Myocyte (in vitro differentiated cells): Measurements from ENCODE around the gene TMEM170A. TPM values are rescaled to one million over a fixed set of nuclear protein-coding genes. Genes with fewer than 3 reads are reported as not detected.
"Not testable (repeated sequence)": the region's sequence is repeated elsewhere in the genome, so short reads cannot be mapped to it uniquely, and the experiment has no call there.

Source experiments
- DNase-seq: peaks from one replicate; pipeline ENCODE4 v3.0.0-alpha.2; 2012; ENCODE audit warnings: low read depth
- total RNA-seq: library from RNA; depleted of rRNA; stranded (reverse); fragments of >200 nt; gene quantifications from 2 replicates; pipeline ENCODE4 v1.2.3, GENCODE V29; 2014

TMEM170A gene
- total RNA-seq, 1 donor from 2014 or later: 15.0 TPM

DNA sequence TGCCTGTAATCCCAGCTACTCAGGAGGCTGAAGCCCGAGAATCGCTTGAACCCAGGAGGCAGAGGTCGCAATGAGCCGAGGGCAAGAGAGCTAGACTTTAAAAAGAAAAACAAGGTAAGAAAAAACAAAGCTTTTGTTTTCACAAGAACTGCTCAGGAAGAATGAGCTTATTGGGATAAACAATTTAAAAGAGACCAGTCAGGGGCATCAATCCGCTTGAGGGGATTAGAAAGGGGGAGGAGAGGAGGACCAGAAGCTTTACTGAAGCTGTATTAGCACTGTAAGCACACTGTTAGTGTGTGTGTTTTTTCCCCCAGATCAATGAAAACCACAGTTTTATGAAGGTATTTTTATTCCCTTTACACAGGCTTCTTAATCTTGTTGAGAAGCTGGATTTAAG, 8.8 kb downstream of the TMEM170A start:
- no peak for DNase-seq

DNA sequence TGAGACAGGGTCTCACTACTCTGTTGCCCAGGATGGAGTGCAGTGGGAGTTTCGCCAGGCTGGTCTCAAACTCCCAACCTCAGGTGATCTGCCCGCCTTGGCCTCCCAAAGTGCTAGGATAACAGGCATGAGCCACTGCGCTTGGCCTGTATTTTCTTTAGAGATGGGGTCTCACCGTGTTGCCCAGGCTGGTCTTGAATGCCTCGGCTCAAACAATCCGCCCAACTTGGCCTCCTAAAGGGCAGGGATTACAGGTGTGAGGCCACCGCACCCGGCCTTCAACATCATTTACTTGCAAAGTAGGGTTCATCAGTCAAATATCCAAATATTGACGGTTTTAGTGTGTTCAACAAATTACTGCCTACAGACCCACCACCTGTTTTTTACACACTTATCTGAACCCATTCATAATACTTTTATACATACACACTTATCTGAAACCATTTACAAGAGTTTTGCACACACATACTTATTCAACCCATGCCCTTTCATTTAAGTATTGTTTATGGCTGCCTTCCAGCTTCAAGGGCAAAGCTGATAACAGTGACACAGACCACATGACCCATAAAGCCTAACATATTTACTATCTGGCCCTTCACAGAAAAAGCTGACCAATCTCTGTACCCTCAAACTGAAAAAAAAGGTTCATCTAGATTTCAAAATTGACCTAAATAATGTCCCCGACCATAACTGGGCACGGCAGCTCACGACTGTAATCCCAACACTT, 11.9 kb downstream of the TMEM170A start:
- no peak for DNase-seq

DNA sequence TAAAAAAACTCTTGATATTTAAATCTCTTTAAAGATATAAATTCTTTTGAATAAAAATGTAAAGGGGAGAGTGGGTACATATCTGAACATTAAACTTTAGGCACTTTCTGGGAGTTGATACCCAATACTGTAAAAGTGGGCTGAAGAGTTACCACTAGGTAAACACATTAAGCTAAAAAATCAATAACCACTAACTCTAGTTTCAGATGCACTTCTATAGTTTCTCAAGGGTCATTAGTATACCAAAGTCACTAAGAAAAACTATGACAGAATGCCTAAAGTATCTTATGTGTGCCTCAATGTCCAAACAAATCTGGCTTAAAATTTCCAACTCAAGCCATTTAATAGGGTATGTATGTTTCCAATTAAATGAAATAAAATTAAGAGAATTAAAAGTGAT, 18.1 kb downstream of the TMEM170A start:
- DNase-seq: no peak

DNA sequence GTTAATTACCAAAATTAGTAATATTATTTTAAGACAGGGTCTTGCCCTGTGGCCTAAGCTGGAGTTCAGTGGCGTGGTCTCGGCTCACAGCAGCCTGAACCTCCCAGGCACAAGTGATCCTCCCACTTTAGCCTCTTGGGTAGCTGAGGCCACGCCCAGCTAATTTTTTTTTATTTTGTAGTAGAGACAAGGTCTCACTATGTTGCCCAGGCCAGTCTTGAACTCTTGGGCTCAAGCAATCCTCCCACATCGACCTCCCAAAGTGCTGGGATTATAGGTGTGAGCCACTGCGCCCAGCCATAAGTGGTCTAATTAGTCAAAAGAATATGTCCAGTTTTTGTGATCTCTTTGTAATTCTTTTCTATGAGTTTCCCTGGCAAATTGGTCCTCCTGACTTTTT, 19.2 kb downstream of the TMEM170A start:
- DNase-seq: no peak

DNA sequence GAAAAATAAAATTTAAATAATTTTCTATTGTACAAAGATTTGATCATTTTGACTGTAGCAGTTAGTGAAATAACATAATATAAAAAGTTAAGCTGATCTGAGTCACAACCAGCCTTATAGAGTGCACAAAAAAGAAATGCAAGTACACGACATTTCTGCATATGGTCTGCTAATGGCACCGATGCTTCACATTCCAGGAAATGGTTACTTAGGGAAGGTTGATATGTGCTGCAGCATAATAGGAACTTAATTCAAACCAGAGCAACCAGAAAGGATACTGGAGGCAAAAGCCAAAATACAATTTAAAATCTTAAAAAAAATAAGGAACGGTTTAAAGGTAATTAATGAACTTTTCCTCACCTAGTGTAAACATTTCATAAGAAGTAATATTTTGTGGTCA, 21.2 kb downstream of the TMEM170A start:
- DNase-seq: no peak

DNA sequence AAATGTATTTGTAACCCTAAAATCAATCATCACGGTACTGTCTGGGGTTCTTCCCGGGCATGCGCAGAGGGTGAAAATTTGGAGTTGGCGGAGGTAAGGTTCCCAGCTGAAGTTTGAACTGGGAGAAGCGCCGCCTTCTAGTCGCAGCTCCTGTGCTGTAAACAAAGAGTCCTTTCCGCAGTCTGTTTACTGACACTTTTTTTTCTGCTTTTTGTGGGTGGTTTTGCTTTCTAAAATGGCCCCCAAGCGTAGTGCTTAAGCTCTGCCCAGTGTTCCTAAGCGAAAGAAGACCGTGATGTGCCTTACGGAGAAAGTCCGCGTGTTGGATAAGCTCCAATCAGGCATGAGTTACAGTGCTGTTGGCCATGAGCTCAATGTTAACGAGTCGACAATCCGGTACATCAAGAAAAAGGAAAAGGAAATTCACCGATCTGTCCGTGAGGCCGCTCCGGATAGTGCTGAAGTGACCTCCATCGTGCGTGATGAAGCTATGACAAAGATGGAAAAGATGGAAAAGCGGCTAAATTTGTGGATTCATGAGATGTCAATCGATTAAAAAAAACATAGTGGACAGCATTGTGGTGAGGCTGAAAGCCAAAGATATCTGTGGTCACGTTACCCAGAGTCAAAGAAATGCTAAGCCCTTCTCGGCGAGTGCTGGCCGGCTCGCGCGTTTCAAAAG, 30.6 kb downstream of the TMEM170A start:
- peak; percentile 92 for DNase-seq

DNA sequence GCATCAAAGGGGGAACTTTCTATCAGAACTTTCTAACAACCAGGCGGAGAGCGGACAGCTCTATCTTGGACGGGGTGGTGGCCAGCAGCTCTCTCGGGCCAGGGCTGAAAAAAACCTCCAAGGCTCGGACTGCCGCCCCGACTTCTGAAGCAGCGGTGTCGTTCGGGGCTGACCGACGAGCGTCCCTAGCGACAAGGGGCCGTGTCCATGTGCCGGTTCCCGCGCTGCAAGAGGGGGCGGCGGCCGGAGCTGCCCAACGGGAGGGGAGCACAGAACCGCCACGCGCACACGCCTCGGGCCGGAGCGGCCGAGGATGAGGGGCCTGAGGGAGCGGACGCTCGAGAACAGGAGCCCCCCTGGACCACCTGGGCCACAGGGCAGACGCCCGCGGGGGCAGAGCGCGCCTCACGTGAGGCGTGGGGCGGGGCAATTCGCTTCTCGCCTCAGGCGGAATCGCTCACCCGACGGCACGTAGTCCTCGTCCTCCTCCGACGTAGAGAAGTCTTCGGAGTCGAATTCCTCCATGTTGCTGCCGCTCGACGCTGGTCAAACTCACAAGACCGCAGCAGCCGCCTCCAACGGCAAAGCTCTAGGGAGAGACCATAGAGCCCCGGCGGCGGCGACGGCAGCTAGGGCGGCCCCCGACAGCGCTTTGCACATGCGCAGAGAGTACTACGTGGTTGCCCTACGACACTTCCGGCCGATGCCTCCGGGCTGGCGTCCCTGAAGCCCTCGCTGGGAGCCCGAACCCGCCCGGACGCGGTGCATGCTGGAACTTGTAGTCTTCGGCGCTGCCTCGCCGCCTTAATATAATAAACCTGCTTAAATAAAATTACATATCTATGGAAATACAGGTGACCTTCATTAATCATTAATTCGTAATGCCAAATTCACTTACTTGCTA, 31.4 kb downstream of the TMEM170A start, which contains the start of gene CFDP1:
Gene CFDP1 (minus strand): TSS at position 676 of the 904 bp plus-strand sequence. CDS start 151 bp downstream, at position 525.
- DNase-seq: peak; percentile 96

DNA sequence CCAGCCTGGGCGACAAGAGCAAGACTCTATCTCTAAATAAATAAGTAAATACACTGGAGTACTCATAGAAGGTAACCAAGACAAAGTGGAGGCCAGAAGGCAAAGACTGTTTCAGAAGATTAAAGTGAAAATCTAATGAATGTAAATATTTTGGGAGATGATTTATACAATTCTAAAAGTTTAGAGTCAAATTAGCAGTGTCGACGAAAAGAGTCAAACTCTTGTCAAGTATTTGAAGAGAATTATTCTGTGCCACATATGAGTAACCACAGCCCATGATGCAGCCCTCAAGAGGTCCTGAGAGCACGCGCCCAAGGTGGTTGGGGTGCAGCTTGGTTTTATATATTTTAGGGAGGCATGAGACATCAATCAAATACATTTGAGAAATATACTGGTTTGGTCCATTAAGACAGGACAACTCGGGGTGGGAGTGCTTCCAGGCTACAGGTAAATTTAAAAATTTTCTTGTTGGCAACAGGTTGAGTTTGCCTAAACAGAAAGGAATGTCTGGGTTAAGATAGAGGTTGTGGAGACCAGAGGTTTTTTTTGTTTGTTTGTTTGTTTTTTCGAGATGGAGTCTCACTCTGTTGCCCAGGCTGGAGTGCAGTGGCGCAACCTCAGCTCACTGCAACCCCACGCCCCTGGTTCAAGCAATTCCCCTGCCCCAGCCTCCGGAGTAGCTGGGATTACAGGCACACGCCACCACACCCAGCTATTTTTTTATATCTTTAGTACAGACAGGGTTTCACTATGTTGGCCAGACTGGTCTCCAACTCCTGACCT, 34.7 kb downstream of the TMEM170A start:
- DNase-seq: no peak

DNA sequence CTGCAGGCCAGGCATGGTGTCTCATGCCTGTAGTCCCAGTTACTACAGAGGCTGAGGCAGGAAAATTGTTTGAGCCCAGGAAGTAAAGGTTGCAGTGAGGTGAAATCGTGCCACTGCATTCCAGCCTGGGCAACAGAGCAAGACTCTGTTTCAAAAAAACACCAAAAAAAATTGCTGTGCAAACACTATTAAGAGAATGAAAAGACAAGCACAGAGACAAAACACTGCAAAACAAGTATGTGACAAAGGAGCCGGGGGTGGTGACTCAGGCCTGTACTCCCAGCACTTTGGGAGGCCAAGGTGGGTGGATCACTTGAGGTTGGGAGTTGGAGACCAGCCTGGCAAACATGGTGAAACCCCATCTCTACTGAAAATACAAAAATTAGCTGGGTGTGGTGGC, 38.0 kb downstream of the TMEM170A start:
- not testable (repeated sequence) for DNase-seq

DNA sequence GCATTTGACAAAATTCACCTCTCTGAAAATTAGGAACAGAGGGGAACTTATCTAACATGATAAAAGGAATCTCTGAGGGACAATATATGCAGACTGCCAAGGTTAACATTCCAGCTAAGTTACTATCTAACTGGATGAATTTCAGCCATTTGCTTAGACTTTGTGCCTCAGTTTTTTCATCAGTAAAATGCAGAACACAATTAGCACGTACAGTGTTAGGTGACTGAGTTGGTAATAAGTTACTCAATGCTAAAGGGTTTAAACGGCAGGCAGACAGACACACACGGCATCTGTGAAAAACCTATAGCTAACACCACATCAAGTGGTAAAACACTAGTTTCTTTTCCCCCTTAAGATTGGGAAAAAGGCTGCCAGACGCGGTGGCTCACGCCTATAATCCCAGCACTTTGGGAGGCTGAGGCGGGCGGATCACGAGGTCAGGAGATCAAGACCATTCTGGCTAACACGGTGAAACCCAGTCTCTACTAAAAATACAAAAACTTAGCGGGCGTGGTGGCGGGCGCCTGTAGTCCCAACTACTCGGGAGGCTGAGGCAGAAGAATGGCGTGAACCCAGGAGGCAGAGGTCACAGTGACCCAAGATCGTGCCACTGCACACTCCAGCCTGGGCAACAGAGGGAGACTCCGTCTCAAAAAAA, 40.3 kb downstream of the TMEM170A start:
- not testable (repeated sequence) for DNase-seq

DNA sequence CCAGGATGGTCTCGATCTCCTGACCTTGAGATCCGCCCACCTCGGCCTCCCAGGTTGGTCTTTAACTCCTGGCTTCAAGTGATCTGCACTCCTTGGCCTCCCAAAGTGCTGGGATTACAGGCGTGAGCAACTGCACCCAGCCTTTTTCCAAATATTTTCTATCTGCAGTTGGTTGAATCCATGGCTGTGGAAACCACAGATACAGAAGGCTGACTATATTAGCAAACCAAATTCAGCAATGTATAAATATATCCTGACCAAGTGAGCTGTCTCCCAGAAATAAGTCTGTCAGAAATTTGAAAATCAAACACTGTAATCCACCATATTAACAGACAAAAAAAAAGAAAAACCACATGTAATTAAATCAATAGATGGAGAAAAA, 40.8 kb downstream of the TMEM170A start:
- peak; percentile 64 for DNase-seq

DNA sequence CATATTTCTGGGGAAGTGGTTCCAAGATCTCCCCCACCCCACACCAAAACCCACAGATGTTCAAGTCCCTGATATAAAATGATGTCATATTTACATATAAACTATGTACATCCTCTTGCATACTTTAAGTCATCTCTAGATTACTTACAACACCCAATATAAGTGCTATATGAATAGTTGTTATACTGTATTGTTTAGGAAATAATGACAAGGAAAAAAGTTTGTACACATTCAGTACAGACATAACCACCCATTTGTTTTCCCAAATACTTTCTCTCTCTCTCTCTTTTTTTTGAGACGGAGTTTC, 42.7 kb downstream of the TMEM170A start:
- DNase-seq: no peak

DNA sequence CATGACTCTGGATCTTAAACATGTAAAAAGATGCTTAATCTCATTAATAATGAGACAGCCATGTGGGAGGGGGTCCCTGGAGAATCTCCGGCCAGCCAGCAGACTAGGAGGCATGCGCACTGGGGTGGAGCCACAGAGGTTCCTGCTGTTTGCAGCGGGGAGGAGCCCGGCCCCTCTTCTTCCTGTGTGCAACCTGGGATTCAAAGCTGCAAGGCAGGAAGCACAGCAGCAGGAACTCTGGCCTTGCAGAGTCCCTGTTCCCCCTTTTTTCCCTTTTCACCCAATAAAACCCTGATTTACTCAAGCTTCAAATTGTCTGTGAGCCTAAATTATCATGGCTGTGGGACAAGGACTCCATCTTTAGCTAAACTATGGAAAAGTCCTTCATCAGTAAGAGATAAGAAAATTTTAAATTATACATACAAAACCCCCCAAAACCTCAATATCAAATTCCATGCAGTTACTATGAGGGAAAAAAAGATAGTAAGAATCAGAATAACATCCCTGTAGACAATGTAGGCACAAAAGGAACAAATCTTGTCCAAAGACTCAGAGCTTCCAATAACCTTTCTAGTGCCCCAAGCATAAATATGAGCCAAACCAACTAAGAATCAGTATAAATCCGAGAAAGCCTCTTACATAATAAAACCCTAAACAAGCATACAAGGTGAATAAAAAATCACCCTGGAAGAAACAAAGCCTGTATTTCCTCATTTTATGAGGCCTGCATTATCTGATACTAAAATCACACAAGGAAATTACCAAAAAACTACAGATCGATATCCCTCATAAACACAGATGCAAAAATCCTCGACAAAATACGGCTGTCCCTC, 43.3 kb downstream of the TMEM170A start:
- peak; percentile 57 for DNase-seq

DNA sequence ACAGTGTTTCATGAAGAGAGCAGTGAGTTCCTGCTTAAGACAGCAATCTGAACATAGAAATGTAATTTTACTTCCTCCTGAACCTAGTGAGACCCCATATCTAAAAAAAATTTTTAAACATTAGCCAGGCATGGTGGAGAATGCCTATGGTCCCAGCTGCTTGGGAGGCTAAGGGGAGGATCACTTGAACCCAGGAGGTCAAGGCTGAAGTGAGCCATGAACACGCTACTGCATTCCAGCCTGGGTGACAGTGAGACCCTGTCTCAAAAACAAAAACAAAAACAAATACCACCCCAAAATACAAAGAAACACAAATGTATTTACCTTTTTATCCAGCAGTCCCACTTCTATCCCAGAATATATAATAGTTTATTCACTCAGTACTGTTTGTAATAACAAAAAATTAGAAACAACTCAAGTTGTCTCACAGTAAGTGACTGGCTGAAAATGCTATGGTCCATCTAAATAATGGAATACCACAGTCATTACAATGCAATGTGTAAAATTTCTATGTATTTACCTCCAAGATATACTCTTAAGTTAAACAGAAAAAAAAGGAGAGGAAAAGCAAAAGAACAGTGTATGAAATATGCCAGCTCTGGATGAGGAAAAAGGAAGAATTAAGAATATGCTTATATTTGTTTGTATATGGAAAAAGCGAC, 47.5 kb downstream of the TMEM170A start:
- DNase-seq: no peak

DNA sequence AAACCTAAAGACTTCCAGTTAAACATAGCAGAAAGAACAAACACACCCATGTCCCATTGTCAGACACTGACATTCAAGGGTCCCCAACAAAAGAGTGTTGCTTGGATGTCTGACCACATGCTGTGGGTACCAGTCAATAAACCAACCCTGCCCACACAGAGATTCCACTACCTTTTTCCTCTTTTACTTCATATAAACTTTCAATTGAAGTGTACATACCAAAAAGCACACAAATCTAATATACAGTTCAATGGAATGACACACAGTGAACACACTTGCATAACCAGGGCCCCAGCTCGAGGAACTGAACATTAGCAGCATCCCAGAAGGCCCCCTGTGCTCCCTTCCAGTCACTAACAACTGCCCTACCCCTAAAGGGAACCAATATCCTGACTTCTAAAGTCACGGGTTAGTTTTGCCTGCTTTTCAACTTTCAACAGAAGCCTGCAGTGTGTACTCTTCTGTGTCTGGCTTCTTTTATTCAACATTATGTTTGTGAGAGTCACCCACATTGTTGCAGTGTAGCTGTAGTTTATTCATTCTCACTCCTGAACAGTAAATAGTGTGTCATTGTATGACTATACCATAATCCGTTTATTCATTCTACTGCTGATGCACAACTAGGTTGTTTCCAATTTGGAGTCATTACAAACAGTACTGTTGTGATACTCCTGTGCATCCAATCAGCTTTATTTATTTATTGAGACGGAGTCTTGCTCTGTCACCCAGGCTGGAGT, 49.2 kb downstream of the TMEM170A start:
- DNase-seq: no peak

DNA sequence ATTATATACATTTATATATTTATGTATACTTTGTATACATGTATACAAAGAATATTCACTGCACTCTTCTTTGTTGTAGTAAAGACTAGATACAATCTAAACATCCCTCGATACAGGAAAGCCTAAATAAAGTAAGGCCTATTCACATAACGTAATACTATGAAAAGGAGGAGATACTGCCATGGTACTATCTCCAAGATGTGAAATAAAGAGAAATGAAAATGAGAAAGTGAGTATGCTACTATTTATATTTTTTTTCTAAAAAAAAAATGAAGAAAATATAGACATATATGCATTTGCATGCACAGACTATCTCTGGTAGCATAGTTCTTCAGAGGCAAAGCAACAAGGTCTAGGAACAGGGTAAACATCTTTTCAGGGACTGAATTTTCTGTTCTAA, 50.5 kb downstream of the TMEM170A start:
- DNase-seq: no peak

DNA sequence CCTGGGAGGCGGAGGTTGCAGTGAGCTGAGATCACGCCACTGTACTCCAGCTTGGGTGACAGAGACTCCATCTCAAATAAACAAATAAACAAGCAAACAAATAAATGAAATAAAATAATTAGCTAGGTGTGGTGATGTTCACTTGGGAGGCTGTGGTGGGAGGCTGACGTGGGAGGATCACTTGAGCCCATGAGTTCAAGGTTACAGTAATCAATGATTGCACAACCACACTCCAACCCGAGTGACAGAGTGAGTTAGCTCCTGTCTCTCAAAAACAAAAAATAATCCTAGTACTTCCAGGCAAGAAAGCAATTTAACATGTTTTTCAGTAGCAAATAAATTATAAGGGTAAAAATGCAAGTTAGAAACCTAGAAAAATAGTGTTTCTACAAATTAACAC, 57.5 kb downstream of the TMEM170A start:
- no peak for DNase-seq

DNA sequence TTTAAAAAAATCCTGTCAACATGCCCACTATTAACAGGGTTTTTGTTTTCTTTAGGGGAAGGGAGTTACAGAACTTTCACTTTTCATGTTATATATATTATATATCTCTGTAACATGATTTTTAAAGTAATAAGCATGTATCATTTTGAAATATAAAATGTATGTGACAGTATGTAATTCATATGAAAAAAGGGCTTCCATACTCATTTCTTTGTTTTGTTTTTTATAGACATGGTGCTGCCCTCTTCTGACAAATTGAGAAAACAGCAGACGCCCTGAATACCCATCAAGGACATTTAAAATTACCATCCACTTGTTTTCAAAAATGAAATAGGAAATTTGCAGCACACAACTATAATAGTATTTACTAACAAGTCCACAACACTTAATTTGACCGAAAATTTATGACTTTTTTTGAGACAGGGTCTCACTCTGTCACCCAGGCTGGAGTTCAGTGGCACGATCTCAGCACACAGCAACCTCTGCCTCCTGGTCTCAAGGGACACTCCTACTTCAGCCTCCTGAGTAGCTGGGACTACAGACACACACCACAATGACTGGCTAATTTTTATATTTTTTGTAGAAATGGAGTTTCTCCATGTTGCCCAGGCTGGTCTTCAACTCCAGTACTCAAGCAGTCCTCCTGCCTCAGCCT, 61.5 kb downstream of the TMEM170A start:
- peak; percentile 61 for DNase-seq
